ENCODE data around the gene PSTPIP1. TPM values are rescaled to one million over a fixed set of nuclear protein-coding genes. Genes with fewer than 3 reads are reported as not detected.

Gene PSTPIP1
- total and polyA plus RNA-seq, 9 of the 15 experiments (the other 6 are each of a cell fraction or from before 2014, with no cell fraction given): not detected

GRCh38 chr15:77030928-77031375 is 36.0 kb downstream of the PSTPIP1 start:
- Histone ChIP-seq H3K79me2 (ENCODE audit: control insufficient read depth, insufficient read depth, low read length) (no peaks in the 10 kb centered on the region), H3K27me3 (ENCODE audit: control insufficient read depth in 2 of 2, insufficient read depth in 2 of 2, low read length in 2 of 2) (peaks cover 0 to 15% of the 10 kb centered on the region in 2 experiments; a peak in 2 of 5 replicates), H3K9me3 (replicated peaks; ENCODE audit: control insufficient read depth, insufficient read depth, low read depth, low read length) (no peaks in the 10 kb centered on the region), H2AFZ (ENCODE audit: low read depth, low read length) (no peak overlapping the region), H4K20me1 (replicated peaks; ENCODE audit: control insufficient read depth, insufficient read depth, low read length) (peaks cover 10% of the 10 kb centered on the region; the same call in 1 of the 2 replicates), H3K27ac (ENCODE audit: extremely low read depth, low read depth, low read length) (no peak overlapping the region), H3K36me3 (ENCODE audit: control insufficient read depth, insufficient read depth, low read length) (no peaks in the 10 kb centered on the region), H3K4me1 (replicated peaks in 1 of 2; ENCODE audit: control insufficient read depth in 2 of 2, insufficient read depth in 2 of 2, low read length in 2 of 2) (peaks cover 0 to 59% of the 10 kb centered on the region in 2 experiments; a peak in 2 of 5 replicates), H3K4me3 (no peak overlapping the region), H3K4me2 (ENCODE audit: insufficient read depth, low read length) (no peak overlapping the region), H3K9ac (ENCODE audit: insufficient read depth in 1 of 2, low read depth in 2 of 2, low read length in 2 of 2) (peak overlapping the region in 1 of 2 experiments; percentile 48; a peak in 1 of 4 replicates), H3K9me1 (ENCODE audit: control insufficient read depth, insufficient read depth, low read length) (peaks cover 4% of the 10 kb centered on the region)
- BruUV-seq (replicated peaks): no TSS peak
- POLR2A ChIA-PET: interaction anchor here (1.4 kb wide), 1 partner anchor 12 kb away, joined by 3 read pairs; no protein-coding TSS in a partner anchor
- FAIRE-seq (no peak), ATAC-seq (no peak), DNase-seq (ENCODE audit: extremely low read depth in 1 of 4, low spot score in 3 of 4) (no peak)
- TF ChIP-seq SMARCA5 (IDR thresholded peaks at IDR 0.05): no peak
- TF ChIP-seq TAF15 (IDR thresholded peaks at IDR 0.05; ENCODE audit: low read depth, low read length): no peak
- TF ChIP-seq ZNF444 (CRISPR knock-in tag; IDR thresholded peaks at IDR 0.05): no peak
- no peak for TF ChIP-seq NEUROD1 (IDR thresholded peaks at IDR 0.05; ENCODE audit: borderline replicate concordance, low read depth, low read length, partially characterized antibody)
- TF ChIP-seq FOXA1 (IDR thresholded peaks at IDR 0.05; ENCODE audit: borderline replicate concordance): no peak
- no peak for TF ChIP-seq MTA3 (IDR thresholded peaks at IDR 0.05; ENCODE audit: borderline replicate concordance)
- TF ChIP-seq ZNF253 (CRISPR knock-in tag; conservative IDR thresholded peaks at IDR 0.05): no peak
- TF ChIP-seq GTF2B (IDR thresholded peaks at IDR 0.05; ENCODE audit: extremely low read depth, insufficient read length): no peak
- TF ChIP-seq POLR2G (IDR thresholded peaks at IDR 0.05; ENCODE audit: low read depth, low read length): no peak
- no peak for TF ChIP-seq NR2C1 (IDR thresholded peaks at IDR 0.05)
- TF ChIP-seq NR2C1 (tag; IDR thresholded peaks at IDR 0.05): no peak
- TF ChIP-seq CEBPB (tag; IDR thresholded peaks at IDR 0.05): no peak
- TF ChIP-seq ZBTB49 (CRISPR knock-in tag; IDR thresholded peaks at IDR 0.05; ENCODE audit: borderline replicate concordance): no peak
- no peak for TF ChIP-seq HNRNPUL1 (IDR thresholded peaks at IDR 0.05; ENCODE audit: low read length)
- in situ Hi-C loops (cut with MboI): no loop called here
- intact Hi-C loops (cut with micrococcal nuclease): no loop called here
- 54% methylated on average over 10 of the region's 10 CpGs for WGBS (ENCODE audit: insufficient coverage, low coverage, missing lambda C conversion rate)
- CTCF ChIA-PET (ENCODE audit: low intra/inter-chr PET ratio): no interaction called here

Measured in K562 (cell line).